Mesenchymal stem cell (in vitro differentiated cells and primary cell): ENCODE results near the gene TMEM44.

ENCODE experiments used
- DNase-seq: peaks from one replicate; pipeline ENCODE4 v3.0.0-alpha.2; 2013
- H2AFZ ChIP-seq: one replicate; pipeline ENCODE4 v1.6.1; 2013; ENCODE audit warnings: low read depth, mild to moderate bottlenecking, control low read depth, inconsistent platforms, low read length, moderate library complexity
- H2AK5ac ChIP-seq: 2 replicates; pipeline ENCODE4 v1.6.1; 2013; ENCODE audit warnings: low read length, moderate library complexity, mild to moderate bottlenecking, inconsistent platforms; ENCODE audit not compliant: severe bottlenecking
- H2BK120ac ChIP-seq: one replicate; pipeline ENCODE4 v1.6.1; 2013; ENCODE audit warnings: low read depth, mild to moderate bottlenecking, inconsistent platforms, low read length, moderate library complexity
- H2BK12ac ChIP-seq, 2 experiments: one replicate each; pipeline ENCODE4 v1.6.1; 2013; ENCODE audit warnings: inconsistent platforms in 2 of 2, low read length in 2 of 2, mild to moderate bottlenecking in 2 of 2, moderate library complexity in 2 of 2, control low read depth in 1 of 2
- H2BK15ac ChIP-seq: one replicate; pipeline ENCODE4 v1.6.1; 2013; ENCODE audit warnings: mild to moderate bottlenecking, low read depth, inconsistent platforms; ENCODE audit not compliant: poor library complexity, severe bottlenecking
- H2BK5ac ChIP-seq: 2 replicates; pipeline ENCODE4 v1.6.1; 2013; ENCODE audit warnings: low read depth, mild to moderate bottlenecking, low read length, control low read depth, inconsistent platforms; ENCODE audit not compliant: poor library complexity, severe bottlenecking
- H3K14ac ChIP-seq, 2 experiments: one replicate each; pipeline ENCODE4 v1.6.1; 2013; ENCODE audit warnings: inconsistent platforms in 2 of 2, low read length in 2 of 2, control low read depth in 1 of 2, mild to moderate bottlenecking in 1 of 2, moderate library complexity in 1 of 2
- H3K18ac ChIP-seq, 2 experiments: one replicate each; pipeline ENCODE4 v1.6.1; 2013; ENCODE audit warnings: inconsistent platforms in 2 of 2, low read length in 2 of 2, control low read depth in 1 of 2, low read depth in 1 of 2, mild to moderate bottlenecking in 1 of 2
- H3K23ac ChIP-seq, 2 experiments: one replicate each; pipeline ENCODE4 v1.6.1; 2013; ENCODE audit warnings: inconsistent platforms in 2 of 2, low read length in 2 of 2, mild to moderate bottlenecking in 2 of 2, moderate library complexity in 2 of 2, control low read depth in 1 of 2
- H3K27ac ChIP-seq: 2 replicates; pipeline ENCODE4 v1.5.1; 2013; ENCODE audit warnings: mild to moderate bottlenecking, moderate library complexity, low read length, control low read depth, inconsistent platforms; ENCODE audit not compliant: poor library complexity, severe bottlenecking
- H3K27me3 ChIP-seq, 2 experiments: 2 replicates each; pipeline versions ENCODE4 v1.6.1 to v1.7.0; 2013; ENCODE audit warnings: low read length in 2 of 2, mild to moderate bottlenecking in 2 of 2, moderate library complexity in 2 of 2, control low read depth in 1 of 2, inconsistent platforms in 1 of 2; ENCODE audit not compliant: control insufficient read depth in 1 of 2, insufficient read depth in 1 of 2
- H3K36me3 ChIP-seq, 2 experiments: 2 replicates each; pipeline versions ENCODE4 v1.6.1 to v1.7.0; 2013; ENCODE audit warnings: low read length in 2 of 2, control low read depth in 1 of 2, inconsistent platforms in 1 of 2, low read depth in 1 of 2, mild to moderate bottlenecking in 1 of 2; ENCODE audit not compliant: insufficient read depth in 2 of 2, control insufficient read depth in 1 of 2
- H3K4ac ChIP-seq, 2 experiments: one replicate each; pipeline ENCODE4 v1.6.1; 2013; ENCODE audit warnings: inconsistent platforms in 2 of 2, low read length in 2 of 2, mild to moderate bottlenecking in 2 of 2, moderate library complexity in 2 of 2, control low read depth in 1 of 2, low read depth in 1 of 2
- H3K4me1 ChIP-seq: 2 replicates; pipeline ENCODE4 v1.6.1; 2013; ENCODE audit warnings: low read depth, low read length, control low read depth; ENCODE audit not compliant: control insufficient read depth, insufficient read depth
- H3K4me2 ChIP-seq: 2 replicates; pipeline ENCODE4 v1.6.1; 2013; ENCODE audit warnings: low read length, mild to moderate bottlenecking, inconsistent platforms; ENCODE audit not compliant: poor library complexity, severe bottlenecking
- H3K4me3 ChIP-seq, 2 experiments: 2 replicates each; pipeline versions ENCODE4 v1.5.1 to v1.7.0; 2013; ENCODE audit warnings: low read length in 2 of 2, mild to moderate bottlenecking in 2 of 2, control low read depth in 1 of 2, low read depth in 1 of 2; ENCODE audit not compliant: insufficient read depth in 1 of 2
- H3K79me1 ChIP-seq: replicated peaks from 2 replicates; pipeline ENCODE4 v1.6.1; 2013; ENCODE audit warnings: mild to moderate bottlenecking, control low read depth, low read length, inconsistent platforms; ENCODE audit not compliant: poor library complexity, severe bottlenecking
- H3K9ac ChIP-seq: 2 replicates; pipeline ENCODE4 v1.7.0; 2013; ENCODE audit warnings: mild to moderate bottlenecking, low read length, moderate library complexity
- H3K9me3 ChIP-seq: 2 replicates; pipeline ENCODE4 v1.7.0; 2013; ENCODE audit warnings: mild to moderate bottlenecking, low read length; ENCODE audit not compliant: control insufficient read depth
- H4K8ac ChIP-seq: one replicate; pipeline ENCODE4 v1.6.1; 2013; ENCODE audit warnings: inconsistent platforms, mild to moderate bottlenecking, low read length, moderate library complexity
- H4K91ac ChIP-seq: one replicate; pipeline ENCODE4 v1.6.1; 2013; ENCODE audit warnings: mild to moderate bottlenecking, low read length, inconsistent platforms
- WGBS: methylation state at CpG from one replicate; pipeline ENCODE4 v1.1.7; 2013; ENCODE audit warnings: mixed read lengths; 5-methylcytosine and 5-hydroxymethylcytosine counted together

The TMEM44 gene

GRCh38 chr3:194612221-194612620 is 21.0 kb downstream of the TMEM44 start:
- Histone ChIP-seq H3K23ac (no peak overlapping the region), H3K27ac (no peak overlapping the region), H3K4ac (no peak overlapping the region), H3K18ac (no peak overlapping the region), H2BK5ac (no peak overlapping the region), H3K79me1 (no peaks in the 10 kb centered on the region), H3K36me3 (peaks cover 22 to 54% of the 10 kb centered on the region in 2 experiments), H3K9me3 (no peaks in the 10 kb centered on the region), H3K4me1 (no peaks in the 10 kb centered on the region), H2BK15ac (no peak overlapping the region), H2BK120ac (no peak overlapping the region), H2BK12ac (no peak overlapping the region), H4K91ac (no peak overlapping the region), H3K27me3 (no peaks in the 10 kb centered on the region), H3K4me2 (no peak overlapping the region), H4K8ac (no peak overlapping the region), H2AFZ (no peak overlapping the region), H2AK5ac (no peak overlapping the region), H3K9ac (no peak overlapping the region), H3K14ac (no peak overlapping the region), H3K4me3 (no peak overlapping the region)
- no peak for DNase-seq
- WGBS = 95% methylated on average over 7 of the region's 8 CpGs

DNA sequence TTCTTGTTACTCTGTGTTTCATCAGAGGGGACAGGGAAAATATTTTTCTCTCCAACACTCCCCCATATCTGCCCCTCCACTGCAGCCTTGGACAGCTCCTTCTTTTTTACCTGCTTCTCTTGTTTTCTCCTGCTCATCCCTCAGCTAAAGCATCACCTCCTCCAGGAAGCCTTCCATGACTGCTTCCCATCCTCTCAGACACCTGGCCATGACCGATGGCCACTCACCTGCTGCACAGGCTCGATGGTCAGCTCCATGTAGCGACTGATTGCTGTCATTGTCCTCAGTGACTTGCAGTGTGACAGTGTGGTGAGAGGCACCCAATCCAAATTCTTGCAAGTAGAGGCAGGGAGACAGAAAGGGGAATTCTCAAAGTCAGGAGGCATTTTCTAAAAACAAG is 22.5 kb downstream of the TMEM44 start:
- Histone ChIP-seq H3K4me2 (no peak overlapping the region), H3K4me3 (no peak overlapping the region), H2BK120ac (no peak overlapping the region), H3K27me3 (no peaks in the 10 kb centered on the region), H3K36me3 (peaks cover 17 to 53% of the 10 kb centered on the region in 2 experiments), H2AK5ac (no peak overlapping the region), H3K4ac (no peak overlapping the region), H2BK5ac (no peak overlapping the region), H3K79me1 (no peaks in the 10 kb centered on the region), H4K8ac (no peak overlapping the region), H2AFZ (no peak overlapping the region), H3K27ac (no peak overlapping the region), H4K91ac (no peak overlapping the region), H2BK12ac (no peak overlapping the region), H3K23ac (no peak overlapping the region), H3K4me1 (peaks cover 3% of the 10 kb centered on the region), H3K9me3 (no peaks in the 10 kb centered on the region), H3K9ac (no peak overlapping the region), H2BK15ac (no peak overlapping the region), H3K18ac (no peak overlapping the region), H3K14ac (no peak overlapping the region)
- DNase-seq = no peak
- WGBS = 94% methylated on average over 3 of the region's 3 CpGs

DNA sequence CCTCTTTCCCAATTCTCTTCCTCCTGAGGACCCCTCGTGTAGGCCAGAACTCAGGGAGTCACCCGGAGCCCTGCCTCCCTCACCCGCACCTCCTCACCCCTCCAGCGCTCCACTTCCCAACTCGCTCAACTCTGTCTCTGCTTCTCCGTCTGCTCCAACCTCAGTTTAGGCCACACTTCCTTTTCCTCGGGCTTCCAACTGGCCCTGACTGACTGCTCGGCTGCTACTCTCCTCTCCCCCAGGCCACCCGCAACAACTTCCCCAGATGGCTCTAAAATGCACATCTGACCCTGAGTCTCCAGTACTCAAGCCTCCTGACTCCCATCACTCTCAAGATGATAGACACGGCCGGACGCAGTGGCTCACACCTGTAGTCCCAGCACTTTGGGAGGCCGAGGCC is 23.6 kb downstream of the TMEM44 start:
- peak overlapping the region; percentile 50 for H4K8ac ChIP-seq
- no peaks in the 10 kb centered on the region for H3K79me1 ChIP-seq
- no peak overlapping the region for H2BK120ac ChIP-seq
- no peak overlapping the region for H2BK15ac ChIP-seq
- H3K14ac ChIP-seq = no peak overlapping the region
- H2AFZ ChIP-seq = no peak overlapping the region
- H3K9ac ChIP-seq = no peak overlapping the region
- no peaks in the 10 kb centered on the region for H3K27me3 ChIP-seq
- H3K27ac ChIP-seq = no peak overlapping the region
- no peak overlapping the region for H2BK12ac ChIP-seq
- no peak overlapping the region for H2AK5ac ChIP-seq
- no peak overlapping the region for H3K4me3 ChIP-seq
- H3K4ac ChIP-seq = no peak overlapping the region
- H3K4me2 ChIP-seq = no peak overlapping the region
- H3K36me3 ChIP-seq = peaks cover 13 to 57% of the 10 kb centered on the region in 2 experiments
- no peak for DNase-seq
- H3K18ac ChIP-seq = no peak overlapping the region
- no peak overlapping the region for H4K91ac ChIP-seq
- peaks cover 3% of the 10 kb centered on the region for H3K4me1 ChIP-seq
- WGBS = 95% methylated on average over 13 of the region's 13 CpGs
- no peaks in the 10 kb centered on the region for H3K9me3 ChIP-seq
- H3K23ac ChIP-seq = no peak overlapping the region
- H2BK5ac ChIP-seq = no peak overlapping the region

DNA sequence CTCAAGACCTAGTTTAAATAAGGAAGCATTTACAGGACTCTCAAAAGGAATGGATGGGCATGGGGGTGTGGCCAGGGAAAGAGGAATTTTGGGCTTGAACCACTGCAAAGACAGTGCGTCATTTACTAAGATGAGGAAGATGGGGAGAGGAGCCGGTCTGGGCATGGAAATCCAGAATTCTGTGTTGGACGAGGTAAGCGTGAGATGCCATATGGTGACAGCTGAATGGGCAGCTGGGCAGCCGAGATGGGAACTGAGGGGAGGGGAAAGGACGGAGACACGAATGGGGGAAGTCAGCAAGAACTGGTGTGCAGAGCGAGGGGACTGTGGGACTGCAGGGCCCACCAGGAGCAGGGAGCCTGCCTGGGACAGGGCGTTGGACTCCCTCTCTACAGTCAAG is 24.2 kb downstream of the TMEM44 start:
- no peak overlapping the region for H3K4me2 ChIP-seq
- no peak overlapping the region for H2BK15ac ChIP-seq
- H2BK12ac ChIP-seq = no peak overlapping the region
- H2BK120ac ChIP-seq = no peak overlapping the region
- H3K23ac ChIP-seq = no peak overlapping the region
- no peak overlapping the region for H3K9ac ChIP-seq
- peaks cover 3% of the 10 kb centered on the region for H3K4me1 ChIP-seq
- no peak overlapping the region for H3K4ac ChIP-seq
- no peak overlapping the region for H3K27ac ChIP-seq
- no peak for DNase-seq
- H2BK5ac ChIP-seq = no peak overlapping the region
- no peak overlapping the region for H4K8ac ChIP-seq
- no peak overlapping the region for H2AK5ac ChIP-seq
- H3K9me3 ChIP-seq = no peaks in the 10 kb centered on the region
- H3K79me1 ChIP-seq = no peaks in the 10 kb centered on the region
- H3K18ac ChIP-seq = no peak overlapping the region
- 93% methylated on average over 9 of the region's 9 CpGs for WGBS
- no peak overlapping the region for H4K91ac ChIP-seq
- H3K27me3 ChIP-seq = no peaks in the 10 kb centered on the region
- H3K4me3 ChIP-seq = no peak overlapping the region
- H2AFZ ChIP-seq = no peak overlapping the region
- H3K14ac ChIP-seq = no peak overlapping the region
- peaks cover 17 to 59% of the 10 kb centered on the region in 2 experiments for H3K36me3 ChIP-seq
